ENCODE results near the gene ACP6.
"Not testable (repeated sequence)": the region's sequence is repeated elsewhere in the genome, so short reads cannot be mapped to it uniquely, and the experiment has no call there.

Gene ACP6

GRCh38 chr1:147618771-147619170 lies 51.6 kb downstream of the ACP6 start:
- no peak for DNase-seq

GRCh38 chr1:147618077-147618569 lies 52.2 kb downstream of the ACP6 start:
- DNase-seq, result no peak

DNA sequence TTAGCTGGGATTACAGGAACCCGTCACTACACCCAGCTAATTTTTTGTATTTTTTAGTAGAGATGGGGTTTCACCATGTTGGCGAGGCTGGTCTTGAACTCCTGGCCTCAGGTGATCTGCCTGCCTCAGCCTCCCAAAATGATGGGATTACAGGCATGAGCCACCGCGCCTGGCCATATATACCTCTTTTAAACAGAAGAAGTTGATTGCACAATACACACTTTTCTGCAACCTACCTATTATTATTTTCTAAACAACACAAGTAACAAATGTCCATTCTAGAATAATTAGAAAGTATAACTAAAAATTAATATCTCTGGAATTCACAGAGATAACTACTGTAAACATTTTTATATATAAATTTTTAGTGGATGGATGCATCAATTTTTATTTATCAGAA lies 55.4 kb downstream of the ACP6 start:
- DNase-seq, result not testable (repeated sequence)

DNA sequence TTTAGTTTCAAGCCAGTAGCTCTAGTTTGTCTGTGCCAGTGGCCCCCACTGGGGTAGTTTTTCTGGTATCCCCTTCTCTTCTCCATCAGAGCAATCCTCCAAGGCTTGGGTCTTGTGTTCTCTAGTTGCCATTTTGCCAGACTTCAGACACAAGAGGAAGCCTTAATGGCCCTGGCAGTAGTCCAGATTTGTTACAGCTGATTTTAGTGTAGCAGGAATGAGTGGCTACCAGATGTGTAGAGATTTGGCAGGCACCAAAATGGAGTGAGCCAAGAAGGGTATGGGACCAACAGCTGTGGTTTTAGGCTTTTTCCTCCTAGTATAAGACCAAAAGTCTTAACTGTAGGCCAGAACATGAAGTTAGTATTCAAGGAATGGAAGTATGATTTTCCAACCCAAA lies 56.8 kb downstream of the ACP6 start:
- peak; percentile 55 for DNase-seq

GRCh38 chr1:147612366-147612765 lies 58.0 kb downstream of the ACP6 start:
- DNase-seq, result peak; percentile 99

GRCh38 chr1:147611586-147611985 lies 58.7 kb downstream of the ACP6 start:
- no peak for DNase-seq

DNA sequence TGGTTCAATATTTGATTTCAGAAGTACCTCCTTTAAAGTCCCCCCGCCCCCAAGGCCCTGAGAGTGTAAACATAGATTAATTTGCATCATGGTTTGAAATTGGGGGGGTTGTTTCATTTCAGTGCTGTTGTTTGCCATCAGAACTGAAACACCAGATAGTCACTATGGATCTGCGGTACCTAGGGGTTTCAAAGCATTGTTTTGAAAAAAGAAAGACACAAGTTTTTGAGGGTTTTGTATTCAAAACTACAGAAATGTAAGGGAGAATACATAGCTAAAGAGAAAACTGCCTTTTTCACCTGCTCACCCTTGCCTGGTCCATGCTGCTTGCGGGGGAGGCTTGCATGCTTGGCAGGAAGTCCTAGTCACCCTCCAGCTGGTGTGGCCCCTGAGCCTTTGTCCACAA lies 59.3 kb downstream of the ACP6 start:
- peak; percentile 16 for DNase-seq

- DNase-seq, result no peak
Observed at GRCh38 chr1:147609358-147609757, 61.0 kb downstream of the ACP6 start.

- DNase-seq, result peak; percentile 19
Observed at GRCh38 chr1:147608596-147608995, 61.7 kb downstream of the ACP6 start.

GRCh38 chr1:147605591-147605990 lies 64.7 kb downstream of the ACP6 start:
- no peak for DNase-seq

DNA sequence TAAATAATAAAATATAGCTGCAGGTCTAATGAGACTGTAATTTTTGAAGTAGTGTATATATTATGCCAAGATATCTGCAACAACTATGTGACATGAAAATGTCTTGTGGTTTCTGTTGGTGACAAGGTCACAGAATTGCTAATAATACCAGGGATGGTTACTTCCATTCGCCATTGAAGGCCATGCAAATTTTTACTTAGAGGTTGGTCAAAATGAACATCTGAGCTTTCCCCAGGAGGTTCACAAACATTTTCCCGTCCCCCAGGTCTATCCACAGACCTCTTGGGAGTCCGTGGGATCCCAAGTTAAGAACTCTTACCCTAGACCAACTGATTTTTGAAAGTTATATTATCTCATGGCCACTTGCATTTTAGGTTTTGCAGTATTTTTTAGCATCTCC lies 66.3 kb downstream of the ACP6 start:
- no peak for DNase-seq

- no peak for DNase-seq
Observed at GRCh38 chr1:147600119-147601111, 69.9 kb downstream of the ACP6 start.

DNA sequence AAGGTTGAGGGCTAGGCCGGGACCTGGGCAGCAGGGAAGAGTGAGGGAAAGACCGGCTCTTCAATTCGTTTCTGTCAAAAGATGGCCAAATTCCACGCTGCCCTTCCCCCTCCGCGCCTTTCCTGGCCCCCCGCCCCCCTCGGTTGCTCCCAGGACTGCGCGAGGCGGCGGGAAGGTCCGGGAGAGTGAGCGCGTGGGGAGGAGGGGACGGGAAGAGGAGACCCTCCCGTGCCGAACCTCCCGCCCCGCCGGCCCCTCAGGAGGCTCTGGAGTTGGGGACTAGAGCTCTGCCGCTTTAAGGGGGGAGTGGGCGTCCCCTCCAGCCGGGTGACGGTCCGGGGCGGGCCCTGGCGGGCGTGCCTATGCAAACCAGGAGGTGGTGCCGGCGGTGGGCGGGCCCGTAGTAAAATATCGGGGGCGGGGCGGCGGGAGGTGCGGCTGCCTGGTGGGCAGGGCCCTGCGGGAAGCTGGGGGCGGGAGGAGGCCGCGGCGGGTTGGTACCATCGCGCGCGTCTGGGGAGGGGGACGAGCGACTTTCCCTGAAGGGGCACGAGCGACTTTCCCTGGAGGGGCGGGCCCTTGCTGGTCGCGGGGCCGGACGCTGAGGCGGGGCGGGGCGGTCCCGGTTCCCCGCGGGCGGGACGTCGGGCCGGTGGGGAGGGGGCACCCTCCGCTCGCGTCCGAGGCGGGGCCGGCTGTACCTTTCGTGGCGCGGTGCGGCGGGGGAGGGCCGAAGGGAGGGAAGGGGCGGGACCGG lies 70.8 kb downstream of the ACP6 start:
- peak; percentile 93 for DNase-seq

GRCh38 chr1:147598621-147599361 lies 71.5 kb downstream of the ACP6 start:
- DNase-seq, result no peak

- DNase-seq, result no peak
Observed at GRCh38 chr1:147597010-147597409, 73.3 kb downstream of the ACP6 start.
